ENCODE results near the gene ADAMTS14.

The ADAMTS14 gene

DNA sequence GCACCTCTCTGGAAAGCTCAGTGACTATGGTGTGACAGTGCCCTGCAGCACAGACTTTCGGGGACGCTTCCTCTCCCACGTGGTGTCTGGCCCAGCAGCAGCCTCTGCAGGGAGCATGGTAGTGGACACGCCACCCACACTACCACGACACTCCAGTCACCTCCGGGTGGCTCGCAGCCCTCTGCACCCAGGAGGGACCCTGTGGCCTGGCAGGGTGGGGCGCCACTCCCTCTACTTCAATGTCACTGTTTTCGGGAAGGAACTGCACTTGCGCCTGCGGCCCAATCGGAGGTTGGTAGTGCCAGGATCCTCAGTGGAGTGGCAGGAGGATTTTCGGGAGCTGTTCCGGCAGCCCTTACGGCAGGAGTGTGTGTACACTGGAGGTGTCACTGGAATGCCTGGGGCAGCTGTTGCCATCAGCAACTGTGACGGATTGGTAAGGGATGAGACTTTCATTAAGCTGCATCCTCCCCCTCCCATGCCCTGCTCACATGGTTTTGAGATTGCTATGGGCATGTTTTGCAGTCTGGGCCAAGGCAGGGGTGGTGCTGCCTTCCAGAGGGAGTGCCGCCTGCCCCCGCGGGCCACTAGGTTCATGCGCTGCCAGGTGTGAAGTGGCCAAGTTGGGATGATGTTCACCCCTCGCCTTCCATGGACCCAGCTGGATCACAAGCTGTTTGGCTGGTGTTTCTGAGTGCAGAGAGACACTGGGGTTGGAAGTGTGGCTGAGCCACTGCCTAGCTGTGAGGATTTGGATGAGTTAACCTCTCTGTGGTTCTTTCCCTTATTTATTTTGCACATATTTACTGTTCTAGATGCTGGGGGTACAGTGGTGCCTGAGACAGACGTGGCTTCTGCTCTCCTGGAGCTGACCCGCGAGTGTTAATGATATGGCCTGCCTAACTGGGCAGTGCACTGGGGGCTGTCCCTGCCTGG is 2.5 kb downstream of the ADAMTS14 start:
- no peak for DNase-seq (ENCODE audit: low read depth, low spot score)

DNA sequence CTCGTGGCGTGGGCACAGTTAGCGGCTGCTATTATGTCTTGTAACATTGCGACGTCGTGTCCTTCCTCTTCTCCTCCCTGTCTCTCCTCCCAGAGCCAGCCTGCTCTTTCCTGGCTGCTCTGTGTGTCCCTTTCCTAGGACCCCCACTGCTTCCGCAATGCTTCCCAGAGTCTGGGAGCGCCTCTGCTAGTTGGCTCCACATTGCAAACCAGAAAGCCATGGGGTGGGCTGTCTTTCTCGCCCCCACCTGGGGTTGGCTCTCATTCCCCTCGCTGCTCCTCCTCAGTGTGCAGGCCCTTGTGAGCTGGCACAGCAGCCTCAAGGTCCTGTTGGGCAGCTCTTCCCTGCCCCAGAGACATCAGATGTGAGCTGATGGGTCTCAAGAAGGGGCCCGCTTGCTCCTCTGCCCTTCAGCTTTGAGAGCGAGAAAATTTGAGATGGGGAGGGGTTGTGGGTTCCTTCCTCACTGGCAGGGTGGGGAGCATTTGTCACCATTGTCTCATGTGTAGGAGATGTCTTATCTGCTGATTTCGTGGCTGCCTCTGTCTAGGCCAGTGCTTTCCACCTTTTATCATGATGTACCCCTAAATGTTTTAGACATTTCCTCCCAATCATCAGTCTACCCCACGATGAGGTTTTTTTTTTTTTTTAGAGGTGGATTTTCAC is 3.3 kb downstream of the ADAMTS14 start:
- no peak for DNase-seq (ENCODE audit: low read depth, low spot score)

DNA sequence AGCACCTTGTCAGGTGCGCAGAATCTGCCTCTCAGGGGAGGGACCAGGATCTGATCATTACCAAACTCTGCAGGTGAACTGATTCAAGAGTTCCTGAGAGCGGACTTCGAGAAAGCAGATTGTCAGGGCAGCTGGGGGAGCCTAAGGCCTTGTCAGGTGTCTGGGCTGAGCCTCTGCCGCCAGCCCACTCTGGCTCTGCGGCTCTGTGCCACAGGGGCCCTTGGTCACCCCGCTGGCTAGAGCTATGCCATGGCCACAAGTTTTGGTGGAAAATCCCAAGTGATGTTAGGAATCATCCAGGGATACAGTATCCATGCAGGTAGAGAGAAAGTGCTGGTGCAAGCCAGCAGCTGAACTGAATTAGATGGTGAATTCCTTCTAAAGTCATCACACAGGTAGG is 4.2 kb downstream of the ADAMTS14 start:
- no peak for DNase-seq (ENCODE audit: low read depth, low spot score)

DNA sequence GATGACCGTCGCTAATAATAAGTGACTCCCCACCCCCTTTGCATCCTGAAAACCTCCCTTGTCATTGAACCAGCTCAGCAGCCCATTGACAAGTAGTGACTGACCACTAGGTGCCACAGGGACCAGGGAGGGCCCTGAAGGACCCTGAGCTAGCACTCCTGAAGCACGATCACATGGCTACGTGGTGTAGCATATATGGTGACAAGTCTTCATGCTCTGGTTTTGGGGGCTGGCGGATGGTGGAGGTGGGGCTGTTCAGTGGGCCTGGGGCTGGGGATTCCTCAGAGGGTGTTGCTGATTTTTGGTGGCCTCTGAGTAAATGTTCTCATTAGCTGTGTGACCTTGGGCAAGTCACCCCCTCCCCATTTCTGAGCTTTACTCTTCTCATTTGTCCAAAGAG is 4.7 kb downstream of the ADAMTS14 start:
- no peak for DNase-seq (ENCODE audit: low read depth, low spot score)

DNA sequence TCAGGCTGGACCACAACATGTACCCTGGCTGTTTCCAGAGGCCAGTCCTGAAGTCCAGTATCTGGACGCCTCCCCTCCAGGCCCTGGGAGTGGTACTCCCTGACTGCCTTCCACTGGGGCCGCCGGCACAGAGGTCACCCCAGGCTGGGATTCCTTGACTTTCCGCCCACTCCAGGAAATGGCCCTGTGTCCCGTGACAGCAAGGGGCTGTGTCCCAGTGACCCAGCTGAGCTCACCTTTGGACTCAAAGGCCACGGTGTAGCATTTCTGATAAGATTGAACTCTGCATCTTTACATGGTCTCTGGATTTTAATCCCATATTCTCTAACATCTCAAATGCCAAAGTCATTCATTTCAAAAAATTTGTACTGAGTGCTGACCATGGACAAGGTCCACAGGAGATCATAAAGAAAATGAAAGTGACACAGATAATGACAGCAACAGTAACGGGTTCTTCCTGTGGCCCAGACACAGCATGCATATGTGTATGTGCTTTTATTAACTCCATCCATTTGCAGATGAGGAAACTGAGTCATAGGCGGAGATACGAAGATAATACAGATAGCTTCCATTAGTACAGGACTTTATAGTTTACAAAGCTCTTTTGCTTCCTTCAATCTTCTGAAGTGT is 5.4 kb downstream of the ADAMTS14 start:
- DNase-seq (ENCODE audit: low read depth, low spot score) = no peak

DNA sequence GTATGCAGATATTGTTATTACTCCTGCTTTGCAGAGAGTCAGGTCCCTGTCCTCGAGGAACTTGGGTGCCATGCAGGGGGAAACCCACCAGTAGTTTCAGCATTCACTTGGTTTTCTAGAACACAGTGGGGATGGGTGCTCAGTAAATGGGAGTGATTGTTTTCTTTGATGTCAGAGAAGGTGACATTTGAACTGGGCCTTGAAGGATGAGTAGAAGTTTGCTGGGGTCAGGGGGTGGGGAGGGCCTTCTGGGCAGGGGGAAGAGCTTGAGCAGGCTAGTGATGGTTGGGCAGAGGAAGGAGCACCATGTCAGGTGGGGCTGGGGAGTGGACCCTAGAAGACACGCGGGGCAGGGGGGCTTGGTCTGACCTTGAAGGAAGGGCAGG is 5.9 kb downstream of the ADAMTS14 start:
- DNase-seq (ENCODE audit: low read depth, low spot score) = no peak

DNA sequence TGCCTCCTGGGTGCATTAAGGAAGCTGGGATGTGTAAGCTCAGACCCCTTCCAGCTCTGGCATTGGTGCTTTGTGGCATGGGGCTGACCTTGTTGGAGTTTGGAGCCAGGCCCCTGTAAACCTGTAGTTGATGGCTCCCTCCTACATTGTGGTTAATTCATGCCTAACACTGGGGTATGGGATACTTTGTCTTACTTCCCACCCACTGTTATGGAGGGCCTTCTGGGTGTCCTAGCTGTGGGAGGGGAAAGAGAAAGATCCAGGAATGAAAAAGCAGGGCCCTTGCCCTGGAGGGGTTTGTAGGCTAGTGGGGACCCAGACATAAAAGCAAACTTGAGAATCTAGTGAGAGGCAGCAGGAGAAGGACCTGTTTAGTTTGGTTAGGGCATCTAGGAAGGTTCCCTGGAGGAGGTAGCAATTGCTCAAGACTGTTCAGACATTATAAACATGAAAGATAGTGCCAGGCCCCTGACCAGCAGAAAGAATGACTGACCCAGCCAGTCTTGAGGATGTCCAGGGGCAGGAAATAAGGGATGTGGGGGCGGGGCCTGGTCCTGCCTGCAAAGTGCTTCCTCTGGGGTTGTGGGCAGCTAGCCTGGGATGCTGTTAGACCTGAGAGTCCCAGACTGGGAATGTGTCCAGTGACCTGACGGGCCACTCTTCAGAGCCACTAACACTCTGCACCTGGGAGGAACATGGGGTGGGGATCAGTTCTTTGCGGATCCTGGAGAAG is 6.6 kb downstream of the ADAMTS14 start:
- no peak for DNase-seq (ENCODE audit: low read depth, low spot score)

DNA sequence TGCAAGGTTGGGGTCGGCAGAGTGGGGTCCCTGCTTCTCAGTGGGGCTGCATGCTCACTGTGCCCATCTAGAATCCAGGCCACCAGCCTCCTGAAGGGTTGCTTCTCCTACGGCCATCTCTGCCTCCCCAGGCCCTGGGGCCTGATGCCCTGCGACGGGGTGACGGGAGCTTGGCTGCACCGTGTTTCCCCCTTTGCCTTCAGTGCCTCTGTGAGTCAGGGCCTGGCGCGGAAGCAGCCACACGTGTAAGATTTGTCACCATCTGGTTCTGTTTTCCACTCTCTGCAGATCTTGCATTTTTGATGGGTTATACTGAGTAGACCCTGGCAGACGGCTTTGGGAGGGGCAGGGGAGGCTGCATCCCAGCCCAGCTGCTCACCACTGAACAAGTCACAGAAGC is 7.2 kb downstream of the ADAMTS14 start:
- no peak for DNase-seq (ENCODE audit: low read depth, low spot score)

DNA sequence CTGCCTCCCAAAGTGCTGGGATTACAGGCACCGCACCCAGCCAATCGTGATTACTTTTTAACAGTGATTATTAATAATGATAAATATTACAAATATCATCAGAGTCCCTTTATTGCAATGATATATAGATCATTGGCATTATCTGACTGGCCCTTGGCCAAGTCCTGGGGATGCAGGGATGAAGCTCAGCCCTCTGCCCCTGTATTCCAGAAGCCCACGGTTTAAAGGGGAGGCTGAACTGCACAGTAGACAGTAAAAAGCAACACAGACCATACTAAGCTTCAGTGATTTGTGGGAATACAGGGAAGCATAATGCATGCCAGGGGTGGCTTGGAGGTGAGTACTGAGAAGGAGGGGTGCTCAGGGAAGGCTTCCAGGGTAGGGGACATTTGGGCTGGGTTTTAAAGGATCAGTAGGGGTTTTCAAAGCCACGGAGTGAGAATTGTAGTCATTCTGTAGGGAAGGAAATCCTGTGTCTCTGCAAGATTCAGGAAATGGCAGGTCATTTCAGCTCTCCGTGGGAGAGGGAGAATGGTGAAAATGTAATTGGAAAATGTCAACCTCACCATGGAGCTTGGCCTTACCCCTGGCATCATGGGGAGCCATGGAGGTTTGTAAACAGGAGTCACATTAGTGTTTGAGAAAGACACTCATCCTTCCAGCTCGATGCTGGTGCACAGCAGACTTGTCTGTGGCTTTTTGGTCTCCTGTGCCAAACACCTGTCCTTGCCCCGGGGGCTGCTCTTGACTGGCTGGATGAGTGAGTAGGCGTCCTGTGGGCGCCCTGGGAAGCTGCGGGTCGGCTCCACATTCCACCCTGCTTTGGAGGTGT is 8.8 kb downstream of the ADAMTS14 start:
- DNase-seq (ENCODE audit: low read depth, low spot score) = no peak

DNA sequence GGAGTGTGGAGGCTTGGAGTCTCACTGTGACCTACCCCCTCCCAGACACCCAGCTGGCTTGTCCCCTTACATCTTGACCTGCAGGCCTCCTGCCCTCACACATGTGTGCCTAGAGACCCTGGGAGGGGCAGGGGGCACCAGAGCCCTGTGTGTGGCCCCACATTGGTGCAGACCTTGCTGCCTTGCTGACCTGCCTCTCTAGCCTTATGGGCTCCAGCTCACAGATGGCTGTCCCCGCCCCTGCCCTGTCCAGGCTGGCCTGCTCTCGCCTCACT is 9.4 kb downstream of the ADAMTS14 start:
- no peak for DNase-seq (ENCODE audit: low read depth, low spot score)

DNA sequence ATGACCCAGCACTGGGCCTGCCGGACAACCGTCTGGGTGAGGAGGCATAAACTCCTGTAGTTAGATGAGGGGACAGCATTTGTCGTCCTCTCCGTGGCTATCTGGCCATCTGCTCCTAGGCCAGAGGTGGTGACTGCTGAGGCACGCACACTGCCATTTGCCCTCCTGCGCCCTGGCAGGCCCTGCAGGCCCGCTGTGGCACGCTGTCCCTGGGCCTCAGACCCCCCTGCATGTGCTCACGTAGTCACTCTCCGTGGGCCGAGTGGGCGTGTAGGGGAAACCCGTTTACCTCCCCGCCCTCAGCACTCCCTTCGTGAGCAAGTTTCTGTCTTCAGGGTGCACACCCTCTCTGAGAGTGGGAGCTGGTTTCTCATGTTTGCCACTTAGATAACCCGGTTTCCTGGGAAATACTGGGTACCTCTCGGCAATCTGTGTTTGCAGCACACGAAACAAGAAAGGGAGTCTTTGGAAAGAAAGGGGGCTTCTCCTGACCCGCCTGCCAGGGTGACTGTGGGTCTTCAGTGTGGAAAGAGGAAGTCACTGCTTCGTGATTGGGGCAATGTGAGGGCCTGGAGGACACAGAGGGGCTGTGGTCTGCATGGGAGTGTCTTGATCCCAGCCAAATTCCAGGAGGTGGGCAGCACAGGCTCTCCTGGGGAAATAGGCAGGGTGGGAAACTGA is 10.8 kb downstream of the ADAMTS14 start:
- DNase-seq (ENCODE audit: low read depth, low spot score) = no peak

DNA sequence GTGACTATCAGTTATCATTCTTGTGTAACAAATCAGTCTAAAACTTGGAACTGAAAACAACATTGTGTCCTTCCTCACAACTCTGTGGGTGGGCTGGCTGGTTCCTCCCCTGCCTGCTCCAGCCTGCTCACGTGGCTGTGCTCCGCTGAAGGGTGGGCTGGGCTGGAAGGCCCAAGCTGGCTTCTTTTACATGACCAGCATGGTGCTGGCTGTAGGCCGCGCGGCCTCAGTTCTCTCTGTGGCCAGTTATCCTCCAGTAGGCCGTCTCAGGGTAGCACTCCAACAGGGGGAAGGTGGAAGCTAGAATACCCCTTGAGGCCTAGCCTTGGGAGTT is 11.3 kb downstream of the ADAMTS14 start:
- DNase-seq (ENCODE audit: low read depth, low spot score) = no peak

DNA sequence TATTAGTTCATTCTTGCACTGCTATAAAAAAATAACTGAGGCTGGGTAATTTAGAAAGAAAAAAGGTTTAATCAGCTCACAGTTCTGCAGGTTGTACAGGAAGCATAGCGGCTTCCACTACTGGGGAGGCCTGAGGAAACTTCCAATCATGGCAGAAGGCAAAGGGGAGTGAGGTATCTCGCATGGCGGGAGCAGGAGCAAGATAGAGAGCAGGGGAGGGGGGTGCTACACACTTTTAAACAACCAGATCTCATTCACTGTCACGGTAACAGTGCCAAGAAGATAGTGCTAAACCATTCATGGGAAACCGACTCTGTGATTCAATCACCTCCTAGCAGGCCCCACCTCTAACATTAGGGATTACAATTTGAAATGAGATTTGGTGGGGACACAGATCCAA is 11.6 kb downstream of the ADAMTS14 start:
- DNase-seq (ENCODE audit: low read depth, low spot score) = no peak

DNA sequence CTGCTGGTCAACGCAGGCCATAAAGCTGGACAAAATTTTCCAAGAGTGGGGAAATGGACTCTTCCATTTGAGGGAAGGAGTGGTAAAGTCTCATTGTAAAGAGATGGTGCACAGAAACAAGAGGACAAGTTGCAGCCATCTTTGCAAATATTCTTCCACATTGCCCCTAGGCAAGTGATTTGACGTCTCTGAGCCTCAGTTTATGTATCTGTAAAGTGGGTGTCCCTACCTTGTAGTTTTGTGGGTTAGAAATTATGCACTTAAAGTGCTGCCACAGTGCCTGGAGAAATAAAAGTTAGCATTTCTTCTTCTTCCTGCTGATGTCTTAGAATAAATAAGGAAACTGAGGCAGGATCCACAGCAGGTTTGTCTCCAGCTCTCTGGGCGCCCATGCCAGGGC is 12.1 kb downstream of the ADAMTS14 start:
- DNase-seq (ENCODE audit: low read depth, low spot score) = no peak

DNA sequence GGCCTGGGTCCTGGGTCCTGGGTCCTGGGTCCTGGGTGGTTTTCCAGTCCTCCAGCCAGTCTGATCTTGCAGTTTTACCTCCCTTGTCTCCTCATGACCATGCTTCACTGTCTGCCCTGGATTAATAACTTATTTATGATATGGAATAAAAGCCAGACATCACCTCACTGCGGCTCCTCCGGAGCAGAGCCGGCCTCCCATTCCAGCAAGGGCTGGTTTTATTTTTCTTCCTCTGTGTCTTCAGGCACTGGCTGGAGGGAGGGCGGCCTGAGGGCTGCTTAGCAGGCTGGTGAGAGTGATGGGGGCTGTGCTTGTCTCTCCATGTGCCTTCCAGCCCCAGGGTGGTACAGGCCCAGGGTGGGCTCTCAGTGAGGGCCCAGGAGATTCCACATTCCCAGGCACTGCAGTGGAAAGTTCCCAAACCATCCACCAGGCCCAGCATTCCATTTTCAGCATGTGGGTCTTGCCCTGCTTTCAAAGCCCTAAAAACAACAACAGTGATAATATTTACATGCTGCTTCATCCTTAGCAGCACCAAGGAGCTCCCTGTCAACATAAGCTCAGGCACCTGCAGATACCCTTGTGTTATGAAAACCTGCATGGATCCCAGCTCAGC is 12.6 kb downstream of the ADAMTS14 start:
- DNase-seq (ENCODE audit: low read depth, low spot score) = no peak

DNA sequence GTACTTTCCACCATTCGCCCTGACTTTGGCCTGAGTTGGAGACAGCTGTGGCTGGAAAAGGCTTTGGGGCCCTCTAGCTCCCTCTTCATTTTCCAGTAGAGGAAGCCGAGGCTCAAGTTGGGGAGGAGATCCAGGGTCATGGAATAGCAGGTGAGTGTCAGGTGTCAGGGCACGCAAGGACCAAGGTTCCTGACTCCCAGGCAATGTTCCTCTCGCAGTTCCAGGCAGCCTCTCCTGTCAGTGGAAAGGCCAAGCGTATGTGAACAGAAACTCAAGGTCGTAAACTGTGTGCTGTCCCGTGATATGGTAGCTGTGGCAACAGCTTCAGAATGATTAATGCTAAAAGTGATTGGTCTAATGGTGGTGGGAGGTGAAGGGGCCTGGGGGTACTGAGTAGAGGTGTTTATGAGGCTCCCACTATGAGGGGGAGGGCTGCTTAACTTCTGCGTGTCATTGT is 13.2 kb downstream of the ADAMTS14 start:
- DNase-seq (ENCODE audit: low read depth, low spot score) = no peak

DNA sequence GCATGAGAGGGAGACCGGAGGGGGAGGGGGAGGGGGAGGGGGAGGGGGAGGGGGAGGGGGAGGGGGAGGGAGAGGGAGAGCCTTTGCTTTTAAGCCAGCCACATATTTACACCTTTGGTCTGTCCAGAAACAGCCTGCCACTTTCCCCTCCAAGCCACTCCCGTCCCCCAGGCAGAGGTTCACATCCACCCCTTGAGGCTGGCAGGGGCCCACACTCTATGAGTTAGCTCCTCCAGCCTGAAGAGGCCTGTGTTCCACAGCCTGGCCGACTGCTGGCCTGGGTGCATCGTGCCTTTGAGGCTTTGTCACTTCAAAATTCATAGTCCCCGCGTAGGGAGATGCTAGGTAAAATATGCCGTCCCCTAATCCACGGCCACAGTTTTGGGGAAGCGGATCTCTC is 16.5 kb downstream of the ADAMTS14 start:
- no peak for DNase-seq (ENCODE audit: low read depth, low spot score)

DNA sequence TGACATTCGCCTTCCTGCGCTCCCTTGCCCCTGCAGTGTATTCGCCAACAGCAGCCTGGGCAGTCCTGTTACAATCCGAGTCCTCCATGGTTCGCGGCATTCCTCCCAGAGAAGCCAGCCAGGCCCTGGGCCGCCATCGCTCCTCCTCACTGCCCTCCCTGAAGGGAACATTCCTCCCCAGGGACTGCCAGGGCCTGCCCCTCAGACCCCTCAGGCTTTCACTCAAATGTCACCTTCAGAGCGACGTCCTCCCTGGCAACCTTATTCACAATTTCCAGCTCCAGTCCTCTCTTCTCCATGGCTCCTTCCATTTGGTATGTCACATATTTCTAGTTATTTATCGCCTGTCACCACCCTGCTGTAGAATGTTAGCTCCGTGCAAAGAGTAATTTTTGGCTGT is 17.4 kb downstream of the ADAMTS14 start:
- DNase-seq (ENCODE audit: low read depth, low spot score) = no peak

DNA sequence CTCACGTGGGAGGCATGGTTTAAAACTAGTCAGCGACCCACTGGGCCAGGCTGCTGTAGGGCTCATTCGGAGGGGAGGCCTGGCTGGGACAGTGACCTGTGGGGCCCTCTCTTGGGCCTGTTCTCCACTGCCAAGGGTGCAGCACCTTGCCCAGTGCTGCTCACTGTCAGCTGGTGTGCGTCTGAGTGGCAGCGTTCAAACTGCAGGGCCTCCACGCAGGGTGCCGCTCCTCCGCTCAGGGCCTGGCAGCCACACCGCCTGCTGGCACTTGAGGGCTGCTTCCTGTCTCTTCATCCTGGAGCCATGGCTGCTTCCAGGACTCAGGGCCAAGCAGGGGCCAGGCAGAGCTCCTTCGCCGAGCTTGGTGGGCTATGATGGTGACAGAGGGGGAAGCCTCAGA is 18.3 kb downstream of the ADAMTS14 start:
- DNase-seq (ENCODE audit: low read depth, low spot score) = no peak

DNA sequence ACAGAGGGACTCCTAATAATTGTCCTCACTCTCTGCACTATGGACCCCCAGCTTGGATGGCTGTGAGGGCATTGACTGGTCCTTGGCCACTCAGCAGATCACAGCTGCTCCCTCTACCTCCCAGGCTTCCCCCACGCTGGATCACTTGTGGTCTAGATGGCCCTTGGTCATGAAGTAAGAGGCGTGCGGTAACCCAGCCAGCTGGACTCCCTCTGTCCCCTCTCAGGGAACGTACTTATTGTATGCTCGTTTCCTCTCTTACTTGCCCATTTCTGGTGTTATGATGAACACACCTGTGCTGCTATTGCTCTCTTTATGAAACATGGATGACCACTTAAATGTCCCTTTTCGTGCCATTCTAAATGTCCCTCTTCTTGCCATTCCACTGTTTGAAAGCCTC is 19.3 kb downstream of the ADAMTS14 start:
- DNase-seq (ENCODE audit: low read depth, low spot score) = no peak

Data from smooth muscle cell of the brain vasculature (primary cell).